OCI-LY7 (cell line): ENCODE data around the gene CPS1.

Source experiments
- EZH2phosphoT487 ChIP-seq: fragments of 200-600 bp; sonication (generic); IDR thresholded peaks from 2 replicates; pipeline ENCODE4 v1.6.1; 2018; ENCODE audit warnings: low read depth, borderline replicate concordance, mild to moderate bottlenecking, mixed run types, antibody characterized with exemption, low read length, moderate library complexity, mixed read lengths
- TF ChIP-seq, protein P1 (sequence below): fragments of 200-600 bp; sonication (generic); conservative IDR thresholded peaks from 2 replicates; pipeline ENCODE4 v1.5.1; 2014; ENCODE audit warnings: mild to moderate bottlenecking, antibody characterized with exemption, low read length, moderate library complexity, mixed read lengths

- TF ChIP-seq, protein P1, sequence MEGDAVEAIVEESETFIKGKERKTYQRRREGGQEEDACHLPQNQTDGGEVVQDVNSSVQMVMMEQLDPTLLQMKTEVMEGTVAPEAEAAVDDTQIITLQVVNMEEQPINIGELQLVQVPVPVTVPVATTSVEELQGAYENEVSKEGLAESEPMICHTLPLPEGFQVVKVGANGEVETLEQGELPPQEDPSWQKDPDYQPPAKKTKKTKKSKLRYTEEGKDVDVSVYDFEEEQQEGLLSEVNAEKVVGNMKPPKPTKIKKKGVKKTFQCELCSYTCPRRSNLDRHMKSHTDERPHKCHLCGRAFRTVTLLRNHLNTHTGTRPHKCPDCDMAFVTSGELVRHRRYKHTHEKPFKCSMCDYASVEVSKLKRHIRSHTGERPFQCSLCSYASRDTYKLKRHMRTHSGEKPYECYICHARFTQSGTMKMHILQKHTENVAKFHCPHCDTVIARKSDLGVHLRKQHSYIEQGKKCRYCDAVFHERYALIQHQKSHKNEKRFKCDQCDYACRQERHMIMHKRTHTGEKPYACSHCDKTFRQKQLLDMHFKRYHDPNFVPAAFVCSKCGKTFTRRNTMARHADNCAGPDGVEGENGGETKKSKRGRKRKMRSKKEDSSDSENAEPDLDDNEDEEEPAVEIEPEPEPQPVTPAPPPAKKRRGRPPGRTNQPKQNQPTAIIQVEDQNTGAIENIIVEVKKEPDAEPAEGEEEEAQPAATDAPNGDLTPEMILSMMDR = no peak
- no peak for TF ChIP-seq EZH2phosphoT487
Observed at GRCh38 chr2:210553373-210553772, 3.0 kb upstream of the CPS1 start.
